Measurements from ENCODE around the gene IGFL3. TPM values are rescaled to one million over a fixed set of nuclear protein-coding genes. Genes with fewer than 3 reads are reported as not detected.
"Not testable (repeated sequence)": the region's sequence is repeated elsewhere in the genome, so short reads cannot be mapped to it uniquely, and the experiment has no call there.

IGFL3 gene
- total RNA-seq, 1 experiment from 2014 or later = not detected

GRCh38 chr19:46113726-46114125, 10.8 kb downstream of the IGFL3 start:
- H3K9me2 ChIP-seq (replicated peaks; ENCODE audit: insufficient read depth, low read length) = no peaks in the 10 kb centered on the region
- no peak overlapping the region for H3K27ac ChIP-seq (ENCODE audit: low read length)
- H3K4me2 ChIP-seq (ENCODE audit: low read depth, low read length, poor library complexity, severe bottlenecking) = no peak overlapping the region
- no peak for DNase-seq
- no peak overlapping the region for H2AFZ ChIP-seq (ENCODE audit: low read length)
- H3K27me3 ChIP-seq (ENCODE audit: low read length) = no peaks in the 10 kb centered on the region
- no peaks in the 10 kb centered on the region for H3K9me3 ChIP-seq (ENCODE audit: low read length)
- no peaks in the 10 kb centered on the region for H3K4me1 ChIP-seq (ENCODE audit: low read length)
- no peak overlapping the region for H3K9ac ChIP-seq (ENCODE audit: low read length)
- H3K79me2 ChIP-seq (ENCODE audit: low read length) = no peaks in the 10 kb centered on the region
- H3K4me3 ChIP-seq (ENCODE audit: low read length) = no peak overlapping the region
- H3K36me3 ChIP-seq (ENCODE audit: insufficient read depth, low read length) = no peaks in the 10 kb centered on the region
- no peaks in the 10 kb centered on the region for H4K20me1 ChIP-seq (ENCODE audit: insufficient read depth, low read depth, low read length)

- H3K79me2 ChIP-seq (ENCODE audit: low read length) = no peaks in the 10 kb centered on the region
- no peaks in the 10 kb centered on the region for H3K9me2 ChIP-seq (replicated peaks; ENCODE audit: insufficient read depth, low read length)
- H3K9ac ChIP-seq (ENCODE audit: low read length) = no peak overlapping the region
- no peaks in the 10 kb centered on the region for H3K9me3 ChIP-seq (ENCODE audit: low read length)
- H2AFZ ChIP-seq (ENCODE audit: low read length) = no peak overlapping the region
- no peak overlapping the region for H3K4me2 ChIP-seq (ENCODE audit: low read depth, low read length, poor library complexity, severe bottlenecking)
- H4K20me1 ChIP-seq (ENCODE audit: insufficient read depth, low read depth, low read length) = no peaks in the 10 kb centered on the region
- no peak for DNase-seq
- no peaks in the 10 kb centered on the region for H3K36me3 ChIP-seq (ENCODE audit: insufficient read depth, low read length)
- H3K4me3 ChIP-seq (ENCODE audit: low read length) = no peak overlapping the region
- H3K27ac ChIP-seq (ENCODE audit: low read length) = no peak overlapping the region
- no peaks in the 10 kb centered on the region for H3K4me1 ChIP-seq (ENCODE audit: low read length)
- no peaks in the 10 kb centered on the region for H3K27me3 ChIP-seq (ENCODE audit: low read length)
These were observed 12.0 kb downstream of the IGFL3 start for GRCh38 chr19:46112527-46112926.

- no peaks in the 10 kb centered on the region for H3K4me1 ChIP-seq (ENCODE audit: low read length)
- no peaks in the 10 kb centered on the region for H3K36me3 ChIP-seq (ENCODE audit: insufficient read depth, low read length)
- no peak overlapping the region for H2AFZ ChIP-seq (ENCODE audit: low read length)
- H3K9me3 ChIP-seq (ENCODE audit: low read length) = no peaks in the 10 kb centered on the region
- no peak overlapping the region for H3K4me3 ChIP-seq (ENCODE audit: low read length)
- no peak overlapping the region for H3K9ac ChIP-seq (ENCODE audit: low read length)
- no peak for DNase-seq
- no peak overlapping the region for H3K4me2 ChIP-seq (ENCODE audit: low read depth, low read length, poor library complexity, severe bottlenecking)
- no peaks in the 10 kb centered on the region for H3K9me2 ChIP-seq (replicated peaks; ENCODE audit: insufficient read depth, low read length)
- H3K27ac ChIP-seq (ENCODE audit: low read length) = no peak overlapping the region
- no peaks in the 10 kb centered on the region for H3K27me3 ChIP-seq (ENCODE audit: low read length)
- H3K79me2 ChIP-seq (ENCODE audit: low read length) = no peaks in the 10 kb centered on the region
- H4K20me1 ChIP-seq (ENCODE audit: insufficient read depth, low read depth, low read length) = no peaks in the 10 kb centered on the region
These were observed 13.1 kb downstream of the IGFL3 start for GRCh38 chr19:46111376-46111775.

- H3K9me3 ChIP-seq (ENCODE audit: low read length) = no peaks in the 10 kb centered on the region
- H3K79me2 ChIP-seq (ENCODE audit: low read length) = no peaks in the 10 kb centered on the region
- no peaks in the 10 kb centered on the region for H3K4me1 ChIP-seq (ENCODE audit: low read length)
- no peak overlapping the region for H3K4me2 ChIP-seq (ENCODE audit: low read depth, low read length, poor library complexity, severe bottlenecking)
- H3K27me3 ChIP-seq (ENCODE audit: low read length) = no peaks in the 10 kb centered on the region
- H4K20me1 ChIP-seq (ENCODE audit: insufficient read depth, low read depth, low read length) = no peaks in the 10 kb centered on the region
- no peaks in the 10 kb centered on the region for H3K36me3 ChIP-seq (ENCODE audit: insufficient read depth, low read length)
- no peaks in the 10 kb centered on the region for H3K9me2 ChIP-seq (replicated peaks; ENCODE audit: insufficient read depth, low read length)
- no peak overlapping the region for H3K9ac ChIP-seq (ENCODE audit: low read length)
- no peak overlapping the region for H2AFZ ChIP-seq (ENCODE audit: low read length)
- H3K27ac ChIP-seq (ENCODE audit: low read length) = no peak overlapping the region
- DNase-seq = no peak
- H3K4me3 ChIP-seq (ENCODE audit: low read length) = no peak overlapping the region
These were observed 14.6 kb downstream of the IGFL3 start for GRCh38 chr19:46109876-46110275.

- no peaks in the 10 kb centered on the region for H3K36me3 ChIP-seq (ENCODE audit: insufficient read depth, low read length)
- no peaks in the 10 kb centered on the region for H3K4me1 ChIP-seq (ENCODE audit: low read length)
- H3K9me3 ChIP-seq (ENCODE audit: low read length) = no peaks in the 10 kb centered on the region
- H3K9me2 ChIP-seq (replicated peaks; ENCODE audit: insufficient read depth, low read length) = no peaks in the 10 kb centered on the region
- H4K20me1 ChIP-seq (ENCODE audit: insufficient read depth, low read depth, low read length) = no peaks in the 10 kb centered on the region
- H3K9ac ChIP-seq (ENCODE audit: low read length) = no peak overlapping the region
- no peak overlapping the region for H3K27ac ChIP-seq (ENCODE audit: low read length)
- DNase-seq = no peak
- no peak overlapping the region for H3K4me2 ChIP-seq (ENCODE audit: low read depth, low read length, poor library complexity, severe bottlenecking)
- no peaks in the 10 kb centered on the region for H3K79me2 ChIP-seq (ENCODE audit: low read length)
- H3K27me3 ChIP-seq (ENCODE audit: low read length) = no peaks in the 10 kb centered on the region
- no peak overlapping the region for H3K4me3 ChIP-seq (ENCODE audit: low read length)
- H2AFZ ChIP-seq (ENCODE audit: low read length) = no peak overlapping the region
These were observed 17.1 kb downstream of the IGFL3 start for GRCh38 chr19:46107371-46107770.

- H3K27ac ChIP-seq (ENCODE audit: low read length); H3K9me3 ChIP-seq (ENCODE audit: low read length); H3K4me2 ChIP-seq (ENCODE audit: low read depth, low read length, poor library complexity, severe bottlenecking); H3K36me3 ChIP-seq (ENCODE audit: insufficient read depth, low read length); H4K20me1 ChIP-seq (ENCODE audit: insufficient read depth, low read depth, low read length); H3K4me1 ChIP-seq (ENCODE audit: low read length); H3K79me2 ChIP-seq (ENCODE audit: low read length); H2AFZ ChIP-seq (ENCODE audit: low read length); H3K9ac ChIP-seq (ENCODE audit: low read length); H3K9me2 ChIP-seq (replicated peaks; ENCODE audit: insufficient read depth, low read length); H3K27me3 ChIP-seq (ENCODE audit: low read length); DNase-seq; H3K4me3 ChIP-seq (ENCODE audit: low read length): not testable (repeated sequence)
These were observed 22.2 kb downstream of the IGFL3 start for GRCh38 chr19:46102333-46102732.

- Histone ChIP-seq H3K27ac (ENCODE audit: low read length) (no peak overlapping the region), H3K9me3 (ENCODE audit: low read length) (no peaks in the 10 kb centered on the region), H3K9me2 (replicated peaks; ENCODE audit: insufficient read depth, low read length) (no peaks in the 10 kb centered on the region), H4K20me1 (ENCODE audit: insufficient read depth, low read depth, low read length) (no peaks in the 10 kb centered on the region), H3K36me3 (ENCODE audit: insufficient read depth, low read length) (no peaks in the 10 kb centered on the region), H3K4me1 (ENCODE audit: low read length) (no peaks in the 10 kb centered on the region), H3K79me2 (ENCODE audit: low read length) (no peaks in the 10 kb centered on the region), H3K4me2 (ENCODE audit: low read depth, low read length, poor library complexity, severe bottlenecking) (no peak overlapping the region), H3K9ac (ENCODE audit: low read length) (no peak overlapping the region), H3K4me3 (ENCODE audit: low read length) (no peak overlapping the region), H2AFZ (ENCODE audit: low read length) (no peak overlapping the region), H3K27me3 (ENCODE audit: low read length) (no peaks in the 10 kb centered on the region)
- DNase-seq = no peak
These were observed 23.2 kb downstream of the IGFL3 start for GRCh38 chr19:46101293-46101692.

- Histone ChIP-seq H3K9me2 (replicated peaks; ENCODE audit: insufficient read depth, low read length) (no peaks in the 10 kb centered on the region), H2AFZ (ENCODE audit: low read length) (no peak overlapping the region), H3K36me3 (ENCODE audit: insufficient read depth, low read length) (no peaks in the 10 kb centered on the region), H3K27ac (ENCODE audit: low read length) (no peak overlapping the region), H3K27me3 (ENCODE audit: low read length) (no peaks in the 10 kb centered on the region), H3K4me2 (ENCODE audit: low read depth, low read length, poor library complexity, severe bottlenecking) (no peak overlapping the region), H3K9me3 (ENCODE audit: low read length) (no peaks in the 10 kb centered on the region), H3K79me2 (ENCODE audit: low read length) (no peaks in the 10 kb centered on the region), H3K4me3 (ENCODE audit: low read length) (no peak overlapping the region), H4K20me1 (ENCODE audit: insufficient read depth, low read depth, low read length) (no peaks in the 10 kb centered on the region), H3K9ac (ENCODE audit: low read length) (no peak overlapping the region), H3K4me1 (ENCODE audit: low read length) (no peaks in the 10 kb centered on the region)
- DNase-seq = no peak
These were observed 24.1 kb downstream of the IGFL3 start for GRCh38 chr19:46100344-46100743.

- H4K20me1 ChIP-seq (ENCODE audit: insufficient read depth, low read depth, low read length) = no peaks in the 10 kb centered on the region
- H3K27me3 ChIP-seq (ENCODE audit: low read length) = no peaks in the 10 kb centered on the region
- no peaks in the 10 kb centered on the region for H3K4me1 ChIP-seq (ENCODE audit: low read length)
- H3K4me3 ChIP-seq (ENCODE audit: low read length) = no peak overlapping the region
- no peaks in the 10 kb centered on the region for H3K9me2 ChIP-seq (replicated peaks; ENCODE audit: insufficient read depth, low read length)
- no peak overlapping the region for H2AFZ ChIP-seq (ENCODE audit: low read length)
- H3K27ac ChIP-seq (ENCODE audit: low read length) = no peak overlapping the region
- no peak overlapping the region for H3K4me2 ChIP-seq (ENCODE audit: low read depth, low read length, poor library complexity, severe bottlenecking)
- H3K9me3 ChIP-seq (ENCODE audit: low read length) = peaks cover 14% of the 10 kb centered on the region
- H3K79me2 ChIP-seq (ENCODE audit: low read length) = no peaks in the 10 kb centered on the region
- H3K9ac ChIP-seq (ENCODE audit: low read length) = no peak overlapping the region
- DNase-seq = no peak
- H3K36me3 ChIP-seq (ENCODE audit: insufficient read depth, low read length) = no peaks in the 10 kb centered on the region
These were observed 34.0 kb downstream of the IGFL3 start for GRCh38 chr19:46090444-46090843.

All from Karpas-422 (cell line).